IMR-90 (cell line): ENCODE results near the gene TCERG1L.

Experiments used
- NFE2L2 ChIP-seq: fragments of 150-350 bp; IDR thresholded peaks from 2 replicates; pipeline ENCODE4 v1.6.1; 2016; ENCODE audit warnings: low read depth, mild to moderate bottlenecking, low read length
- TF ChIP-seq, protein P1 (sequence below): conservative IDR thresholded peaks from 2 replicates; pipeline ENCODE4 v1.5.1; 2012; ENCODE audit warnings: mild to moderate bottlenecking, low read depth, low read length, improper control_type of control experiment

DNA sequence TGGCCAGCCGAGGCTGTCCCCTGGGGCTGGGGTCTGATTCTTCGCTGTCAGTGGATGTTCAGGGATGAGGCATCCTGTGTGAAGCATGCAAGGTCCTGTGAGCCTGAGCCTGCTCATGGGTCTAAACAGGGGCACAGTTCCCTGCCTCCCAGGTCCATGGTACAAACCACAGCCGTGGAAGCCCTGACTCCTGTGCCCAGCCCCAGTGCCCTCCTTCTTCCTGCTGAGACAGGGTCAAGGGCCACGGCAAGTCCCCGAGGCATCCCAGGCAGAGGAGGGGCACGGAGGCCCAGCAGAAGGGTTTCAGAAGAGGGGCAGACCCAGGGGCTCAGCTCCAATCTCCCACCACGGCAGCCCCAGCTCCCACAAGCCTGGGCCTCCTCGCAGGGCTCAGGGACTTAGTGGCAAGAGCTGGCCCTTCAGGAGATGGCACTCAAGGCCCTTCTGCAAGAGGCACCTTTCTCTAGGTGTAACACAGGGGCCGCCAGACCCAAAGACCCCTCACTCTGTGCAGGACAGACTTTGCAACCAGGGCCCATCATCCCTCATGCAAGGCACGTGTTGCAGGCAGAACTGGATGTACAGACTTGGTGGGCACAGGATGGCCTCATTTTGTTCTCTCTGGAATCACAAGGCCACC is 248.8 kb downstream of the TCERG1L start:
- TF ChIP-seq, protein P1, sequence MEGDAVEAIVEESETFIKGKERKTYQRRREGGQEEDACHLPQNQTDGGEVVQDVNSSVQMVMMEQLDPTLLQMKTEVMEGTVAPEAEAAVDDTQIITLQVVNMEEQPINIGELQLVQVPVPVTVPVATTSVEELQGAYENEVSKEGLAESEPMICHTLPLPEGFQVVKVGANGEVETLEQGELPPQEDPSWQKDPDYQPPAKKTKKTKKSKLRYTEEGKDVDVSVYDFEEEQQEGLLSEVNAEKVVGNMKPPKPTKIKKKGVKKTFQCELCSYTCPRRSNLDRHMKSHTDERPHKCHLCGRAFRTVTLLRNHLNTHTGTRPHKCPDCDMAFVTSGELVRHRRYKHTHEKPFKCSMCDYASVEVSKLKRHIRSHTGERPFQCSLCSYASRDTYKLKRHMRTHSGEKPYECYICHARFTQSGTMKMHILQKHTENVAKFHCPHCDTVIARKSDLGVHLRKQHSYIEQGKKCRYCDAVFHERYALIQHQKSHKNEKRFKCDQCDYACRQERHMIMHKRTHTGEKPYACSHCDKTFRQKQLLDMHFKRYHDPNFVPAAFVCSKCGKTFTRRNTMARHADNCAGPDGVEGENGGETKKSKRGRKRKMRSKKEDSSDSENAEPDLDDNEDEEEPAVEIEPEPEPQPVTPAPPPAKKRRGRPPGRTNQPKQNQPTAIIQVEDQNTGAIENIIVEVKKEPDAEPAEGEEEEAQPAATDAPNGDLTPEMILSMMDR: no peak
- no peak for TF ChIP-seq NFE2L2
